ENCODE data around the gene PAX5. TPM values are rescaled to one million over a fixed set of nuclear protein-coding genes. Genes with fewer than 3 reads are reported as not detected.
"Not testable (repeated sequence)": the region's sequence is repeated elsewhere in the genome, so short reads cannot be mapped to it uniquely, and the experiment has no call there.

The PAX5 gene
- total and polyA plus RNA-seq, 9 donors = 0.02 to 0.28 (median 0.05) TPM; not detected in 6

GRCh38 chr9:36871606-36872005 is 162.5 kb downstream of the PAX5 start:
- intact Hi-C loops (cut with DNase I) = no loop called here
- Histone ChIP-seq H3K4me1 (ENCODE audit: insufficient read depth) (no peaks in the 10 kb centered on the region), H3K27me3 (no peaks in the 10 kb centered on the region), H3K36me3 (no peaks in the 10 kb centered on the region), H3K9me3 (no peaks in the 10 kb centered on the region), H3K4me3 (no peak overlapping the region), H3K27ac (no peak overlapping the region)
- 80 to 93% (median 87%) methylated on average over 2 of the region's 2 CpGs for WGBS, 3 donors
- no peak for TF ChIP-seq POLR2A (IDR thresholded peaks at IDR 0.05)
- no peak for TF ChIP-seq EP300 (IDR thresholded peaks at IDR 0.05)
- TF ChIP-seq CTCF (IDR thresholded peaks at IDR 0.05) = no peak
- no peak for DNase-seq

GRCh38 chr9:36870960-36871359 is 163.1 kb downstream of the PAX5 start:
- Histone ChIP-seq H3K27ac (no peak overlapping the region), H3K4me1 (ENCODE audit: insufficient read depth) (no peaks in the 10 kb centered on the region), H3K9me3 (no peaks in the 10 kb centered on the region), H3K27me3 (no peaks in the 10 kb centered on the region), H3K36me3 (no peaks in the 10 kb centered on the region), H3K4me3 (no peak overlapping the region)
- no peak for DNase-seq
- WGBS, 3 donors = 59 to 64% (median 59%) methylated on average over 7 of the region's 7 CpGs
- intact Hi-C loops (cut with DNase I) = no loop called here
- TF ChIP-seq POLR2A (IDR thresholded peaks at IDR 0.05) (no peak), EP300 (IDR thresholded peaks at IDR 0.05) (no peak), CTCF (IDR thresholded peaks at IDR 0.05) (no peak)

GRCh38 chr9:36869605-36870004 is 164.5 kb downstream of the PAX5 start:
- WGBS, 3 donors = 94 to 96% (median 95%) methylated on average over 1 of the region's 1 CpG
- H3K9me3 ChIP-seq; H3K4me1 ChIP-seq (ENCODE audit: insufficient read depth); H3K4me3 ChIP-seq; H3K27ac ChIP-seq; DNase-seq; H3K27me3 ChIP-seq; H3K36me3 ChIP-seq: not testable (repeated sequence)
- intact Hi-C loops (cut with DNase I) = loop anchor here in 1 of 4 donors (10.0 kb wide), 1 partner anchor 225 kb away; no protein-coding TSS in a partner anchor

- H3K27ac ChIP-seq = no peak overlapping the region
- no peaks in the 10 kb centered on the region for H3K27me3 ChIP-seq
- no peaks in the 10 kb centered on the region for H3K36me3 ChIP-seq
- intact Hi-C loops (cut with DNase I) = loop anchor here in 1 of 4 donors (10.0 kb wide), 1 partner anchor 224 kb away; no protein-coding TSS in a partner anchor
- H3K4me1 ChIP-seq (ENCODE audit: insufficient read depth) = no peaks in the 10 kb centered on the region
- DNase-seq = no peak
- WGBS, 3 donors = 70 to 77% (median 71%) methylated on average over 11 of the region's 11 CpGs
- no peaks in the 10 kb centered on the region for H3K9me3 ChIP-seq
- TF ChIP-seq CTCF (IDR thresholded peaks at IDR 0.05) (no peak), POLR2A (IDR thresholded peaks at IDR 0.05) (no peak), EP300 (IDR thresholded peaks at IDR 0.05) (no peak)
- no peak overlapping the region for H3K4me3 ChIP-seq
Observed at GRCh38 chr9:36868586-36869282, 165.3 kb downstream of the PAX5 start.

All from ovary (tissue), 9 donors.